HG02884 (cell line): ENCODE data around the gene ZFHX3.

Source experiments
- ATAC-seq: cut with Tn5 transposase; IDR thresholded peaks from one replicate; pipeline ENCODE4 v1.9.1; 2021; ENCODE audit warnings: mild to moderate bottlenecking, moderate library complexity; ENCODE audit not compliant: unreplicated experiment

The ZFHX3 gene

GRCh38 chr16:72956124-72957064, 91.5 kb downstream of the ZFHX3 start:
- ATAC-seq, result no peak

GRCh38 chr16:72952811-72953271, 95.1 kb downstream of the ZFHX3 start:
- no peak for ATAC-seq

- ATAC-seq, result no peak
These were observed 95.5 kb downstream of the ZFHX3 start for GRCh38 chr16:72952404-72952803.

GRCh38 chr16:72951916-72952315, 96.0 kb downstream of the ZFHX3 start:
- no peak for ATAC-seq

GRCh38 chr16:72950669-72951068, 97.3 kb downstream of the ZFHX3 start:
- no peak for ATAC-seq

GRCh38 chr16:72948238-72948829, 99.6 kb downstream of the ZFHX3 start:
- no peak for ATAC-seq

GRCh38 chr16:72947379-72948237, 100.3 kb downstream of the ZFHX3 start:
- ATAC-seq, result no peak

- ATAC-seq, result no peak
These were observed 101.3 kb downstream of the ZFHX3 start for GRCh38 chr16:72946474-72947194.

- no peak for ATAC-seq
These were observed 101.9 kb downstream of the ZFHX3 start for GRCh38 chr16:72946063-72946462.

GRCh38 chr16:72945611-72946010, 102.3 kb downstream of the ZFHX3 start:
- no peak for ATAC-seq

- ATAC-seq, result no peak
These were observed 103.0 kb downstream of the ZFHX3 start for GRCh38 chr16:72944757-72945485.

- ATAC-seq, result no peak
These were observed 105.9 kb downstream of the ZFHX3 start for GRCh38 chr16:72942021-72942420.

GRCh38 chr16:72940886-72941285, 107.0 kb downstream of the ZFHX3 start:
- no peak for ATAC-seq

- no peak for ATAC-seq
These were observed 108.7 kb downstream of the ZFHX3 start for GRCh38 chr16:72939247-72939646.

GRCh38 chr16:72938795-72939164, 109.1 kb downstream of the ZFHX3 start:
- no peak for ATAC-seq

- no peak for ATAC-seq
These were observed 109.8 kb downstream of the ZFHX3 start for GRCh38 chr16:72937916-72938794.

- ATAC-seq, result no peak
These were observed 110.6 kb downstream of the ZFHX3 start for GRCh38 chr16:72937360-72937759.

- no peak for ATAC-seq
These were observed 111.5 kb downstream of the ZFHX3 start for GRCh38 chr16:72936408-72936807.

- ATAC-seq, result no peak
These were observed 112.0 kb downstream of the ZFHX3 start for GRCh38 chr16:72935896-72936295.
